B cell (primary cell): Measurements from ENCODE around the gene TADA1. TPM values are rescaled to one million over a fixed set of nuclear protein-coding genes. Genes with fewer than 3 reads are reported as not detected.

ENCODE experiments used
- ATAC-seq: fragments of 200-7000 bp; cut with Tn5 transposase; one replicate; pipeline ENCODE4 v1.10.0; 2021; ENCODE audit warnings: low read depth, mild to moderate bottlenecking, moderate number of reproducible peaks, moderate library complexity
- CTCF ChIA-PET: fragments of 350-600 bp; sonication (Branson Sonifier 250); formaldehyde crosslinking; loops from one replicate; lab custom pipeline; 2021; ENCODE audit warnings: antibody characterized with exemption, inconsistent platforms; lab: Charles Lee
- POLR2A ChIA-PET: fragments of 350-600 bp; sonication (Branson Sonifier 250); formaldehyde crosslinking; loops from one replicate; lab custom pipeline; 2021; ENCODE audit warnings: antibody characterized with exemption; lab: Charles Lee
- DNase-seq: peaks from one replicate; pipeline ENCODE4 v3.0.0; 2013
- H2AFZ ChIP-seq: 2 replicates; pipeline ENCODE4 v1.6.1; 2012; ENCODE audit warnings: mild to moderate bottlenecking, low read depth, low read length; ENCODE audit not compliant: insufficient read depth, poor library complexity, severe bottlenecking
- H3K27ac ChIP-seq, 2 donors: 1 replicate in 1 of 2; 2 replicates in 1 of 2; pipeline ENCODE4 v1.5.1; 2012 to 2013; ENCODE audit warnings: low read length in 2 of 2, mild to moderate bottlenecking in 2 of 2, moderate library complexity in 1 of 2
- H3K27me3 ChIP-seq, 4 experiments: fragments of 200-600 bp in 1 of 4; sonication (generic) in 1 of 4; replicated peaks in 1 of 4; 1 replicate in 2 of 4; 2 replicates in 2 of 4; pipeline versions ENCODE4 v1.6.1 to v1.7.0; 2013 to 2016; ENCODE audit warnings: low read length in 3 of 4, mild to moderate bottlenecking in 2 of 4, mixed read lengths in 1 of 4, moderate library complexity in 1 of 4; ENCODE audit not compliant: insufficient read depth in 4 of 4, control insufficient read depth in 3 of 4; ENCODE audit errors: control extremely low read depth in 1 of 4
- H3K36me3 ChIP-seq, 2 experiments: replicated peaks in 1 of 2; 1 replicate in 1 of 2; 2 replicates in 1 of 2; pipeline versions ENCODE4 v1.6.1 to v1.7.1; 2013; ENCODE audit warnings: low read length in 1 of 2; ENCODE audit not compliant: insufficient read depth in 2 of 2, control insufficient read depth in 1 of 2; ENCODE audit errors: control extremely low read depth in 1 of 2, extremely low read depth in 1 of 2
- H3K4me1 ChIP-seq, 2 donors: fragments of 200-600 bp in 1 of 2; sonication (generic) in 1 of 2; 1 replicate in 1 of 2; 2 replicates in 1 of 2; pipeline versions ENCODE4 v1.5.1 to v1.6.1; 2013 to 2017; ENCODE audit warnings: low read length in 2 of 2; ENCODE audit not compliant: control insufficient read depth in 2 of 2, insufficient read depth in 2 of 2
- H3K4me2 ChIP-seq: replicated peaks from 2 replicates; pipeline ENCODE3; 2012; ENCODE audit warnings: mild to moderate bottlenecking, low read depth, low read length; ENCODE audit not compliant: poor library complexity, severe bottlenecking
- H3K4me3 ChIP-seq, 5 experiments: fragments of 200-600 bp in 1 of 5; sonication (generic) in 1 of 5; 1 replicate in 3 of 5; 2 replicates in 2 of 5; pipeline versions ENCODE4 v1.5.1 to v1.7.0; 2011 to 2016; ENCODE audit warnings: low read length in 4 of 5, mild to moderate bottlenecking in 4 of 5, low read depth in 2 of 5, control low read depth in 1 of 5, moderate library complexity in 1 of 5; ENCODE audit not compliant: insufficient read depth in 1 of 5; ENCODE audit errors: control extremely low read depth in 1 of 5, extremely low read depth in 1 of 5
- H3K79me2 ChIP-seq: fragments of 200-600 bp; sonication (generic); one replicate; pipeline ENCODE4 v1.6.0; 2016; ENCODE audit warnings: low read length; ENCODE audit not compliant: control insufficient read depth, insufficient read depth
- H3K9ac ChIP-seq: fragments of 200-600 bp; sonication (generic); 2 replicates; pipeline ENCODE4 v1.6.1; 2017; ENCODE audit warnings: mild to moderate bottlenecking, low read length, moderate library complexity
- H3K9me3 ChIP-seq, 3 donors: one replicate each; pipeline versions ENCODE4 v1.6.1 to v1.7.1; 2013; ENCODE audit warnings: low read length in 2 of 3; ENCODE audit not compliant: control insufficient read depth in 2 of 3, insufficient read depth in 1 of 3; ENCODE audit errors: control extremely low read depth in 1 of 3
- H4K20me1 ChIP-seq: 2 replicates; pipeline ENCODE4 v1.6.0; 2012; ENCODE audit warnings: mild to moderate bottlenecking, low read length; ENCODE audit not compliant: insufficient read depth, control insufficient read depth, poor library complexity, severe bottlenecking
- H3K27ac Mint-ChIP-seq: one replicate; pipeline ENCODE4 v1.8.0; 2021; ENCODE audit warnings: mixed read lengths
- H3K27me3 Mint-ChIP-seq: one replicate; pipeline ENCODE4 v1.8.0; 2021; ENCODE audit warnings: mixed read lengths
- H3K4me1 Mint-ChIP-seq: one replicate; pipeline ENCODE4 v1.8.0; 2021; ENCODE audit warnings: mixed read lengths
- H3K4me3 Mint-ChIP-seq: one replicate; pipeline ENCODE4 v1.8.0; 2021; ENCODE audit warnings: mixed read lengths
- H3K9me3 Mint-ChIP-seq: one replicate; pipeline ENCODE4 v1.8.0; 2022; ENCODE audit warnings: mixed read lengths; ENCODE audit not compliant: insufficient read depth
- CTCF ChIP-seq: fragments of 200-600 bp; IDR thresholded peaks from one replicate; pipeline ENCODE4 v1.8.0; 2022; ENCODE audit warnings: antibody characterized with exemption, mild to moderate bottlenecking
- EZH2 ChIP-seq: IDR thresholded peaks from 2 replicates; pipeline ENCODE4 v1.6.1; 2012; ENCODE audit warnings: borderline replicate concordance, low read depth, mild to moderate bottlenecking, moderate library complexity, low read length; ENCODE audit not compliant: insufficient read depth, poor library complexity, severe bottlenecking
- WGBS: methylation state at CpG from one replicate; pipeline ENCODE4 v1.1.5; 2013; ENCODE audit warnings: missing lambda C conversion rate; ENCODE audit not compliant: insufficient coverage; 5-methylcytosine and 5-hydroxymethylcytosine counted together
- intact Hi-C: fragments of 100-400 bp; cut with micrococcal nuclease; formaldehyde crosslinking; loops from one replicate; pipeline ENCODE4 v1.10.0; 2022
- polyA plus RNA-seq: library from polyadenylated mRNA; depleted of rRNA; stranded (reverse); fragments of >200 nt; gene quantifications from 2 replicates; pipeline ENCODE4 v1.2.3, GENCODE V29; 2012
- total RNA-seq, 2 donors: library from RNA; stranded (reverse); fragments of 120-200 nt in 1 of 2; gene quantifications; 1 replicate in 1 of 2; 2 replicates in 1 of 2; pipeline versions ENCODE4 v1.2.3 to v1.2.4, GENCODE V29; 2013 to 2022

The TADA1 gene
- total and polyA plus RNA-seq, 2 donors (not counting 1 experiment from before 2014, with no cell fraction given): 12.0 to 12.9 TPM

GRCh38 chr1:166839600-166840308 lies 36.3 kb downstream of the TADA1 start:
- Histone ChIP-seq H3K4me3 (peak overlapping the region; percentile 58 to 86 (median 71)), H3K9me3 (no peaks in the 10 kb centered on the region), H2AFZ (peak overlapping the region; percentile 96), H3K4me1 (peaks cover 21 to 25% of the 10 kb centered on the region in 2 donors), H3K36me3 (peaks cover 2 to 41% of the 10 kb centered on the region in 2 experiments), H3K79me2 (peaks cover 37% of the 10 kb centered on the region), H3K27ac (peak overlapping the region in 1 of 2 donors; percentile 89), H3K9ac (peak overlapping the region; percentile 86), H3K4me2 (peak overlapping the region; percentile 94), H4K20me1 (peaks cover 40% of the 10 kb centered on the region), H3K27me3 (no peaks in the 10 kb centered on the region)
- DNase-seq (peak; percentile 73), ATAC-seq (peak; percentile 42)
- Mint-ChIP-seq H3K27me3 (no peaks in the 10 kb centered on the region), H3K4me1 (peaks cover 34% of the 10 kb centered on the region), H3K27ac (peak overlapping the region; percentile 85), H3K9me3 (no peaks in the 10 kb centered on the region), H3K4me3 (peak overlapping the region; percentile 92)
- WGBS: under 1% methylated on average over 76 of the region's 82 CpGs
- intact Hi-C loops: loop anchor here (1.0 to 5.0 kb wide), 4 partner anchors 37 to 1097 kb away; partner anchors contain the start of genes DCAF6, MPC2, POU2F1 and TADA1
- POLR2A ChIA-PET: interaction anchor here (0.8 to 2.0 kb wide), 4 partner anchors 36 to 875 kb away, joined by 3 to 11 read pairs (median 4); partner anchors contain the start of gene TADA1
- CTCF ChIA-PET: interaction anchor here (1.2 to 2.5 kb wide), 5 partner anchors 36 to 380 kb away, joined by 4 to 12 read pairs (median 5); partner anchors contain the start of gene TADA1
- TF ChIP-seq EZH2: no peak
- no peak for TF ChIP-seq CTCF
